GM12874 (cell line): ENCODE data around the gene ARMC2.

ENCODE experiments used
- TF ChIP-seq, protein P1 (sequence below): IDR thresholded peaks from 2 replicates; pipeline ENCODE4 v1.5.1; 2011; ENCODE audit warnings: low read depth, mild to moderate bottlenecking, control low read depth, low read length, moderate library complexity; ENCODE audit not compliant: insufficient read depth

Gene ARMC2

DNA sequence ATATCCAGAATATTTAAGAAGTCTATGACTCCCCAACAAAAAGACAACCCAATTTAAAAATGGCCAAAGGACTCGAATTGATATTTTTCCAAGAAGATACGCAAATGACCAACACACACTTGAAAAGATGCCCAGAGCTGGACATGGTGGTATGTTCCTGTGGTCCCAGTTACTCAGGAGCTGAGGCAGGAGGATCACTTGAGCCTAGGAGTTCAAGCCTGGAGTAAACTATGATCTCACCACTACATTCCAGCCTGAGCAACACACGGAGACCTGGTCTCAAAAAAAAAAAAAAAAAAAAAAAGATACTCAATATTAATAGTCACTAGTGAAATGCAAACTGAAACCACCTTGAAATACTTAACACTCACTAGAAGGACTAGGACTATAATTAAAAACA is 12.2 kb upstream of the ARMC2 start:
- TF ChIP-seq, protein P1, sequence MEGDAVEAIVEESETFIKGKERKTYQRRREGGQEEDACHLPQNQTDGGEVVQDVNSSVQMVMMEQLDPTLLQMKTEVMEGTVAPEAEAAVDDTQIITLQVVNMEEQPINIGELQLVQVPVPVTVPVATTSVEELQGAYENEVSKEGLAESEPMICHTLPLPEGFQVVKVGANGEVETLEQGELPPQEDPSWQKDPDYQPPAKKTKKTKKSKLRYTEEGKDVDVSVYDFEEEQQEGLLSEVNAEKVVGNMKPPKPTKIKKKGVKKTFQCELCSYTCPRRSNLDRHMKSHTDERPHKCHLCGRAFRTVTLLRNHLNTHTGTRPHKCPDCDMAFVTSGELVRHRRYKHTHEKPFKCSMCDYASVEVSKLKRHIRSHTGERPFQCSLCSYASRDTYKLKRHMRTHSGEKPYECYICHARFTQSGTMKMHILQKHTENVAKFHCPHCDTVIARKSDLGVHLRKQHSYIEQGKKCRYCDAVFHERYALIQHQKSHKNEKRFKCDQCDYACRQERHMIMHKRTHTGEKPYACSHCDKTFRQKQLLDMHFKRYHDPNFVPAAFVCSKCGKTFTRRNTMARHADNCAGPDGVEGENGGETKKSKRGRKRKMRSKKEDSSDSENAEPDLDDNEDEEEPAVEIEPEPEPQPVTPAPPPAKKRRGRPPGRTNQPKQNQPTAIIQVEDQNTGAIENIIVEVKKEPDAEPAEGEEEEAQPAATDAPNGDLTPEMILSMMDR = no peak

DNA sequence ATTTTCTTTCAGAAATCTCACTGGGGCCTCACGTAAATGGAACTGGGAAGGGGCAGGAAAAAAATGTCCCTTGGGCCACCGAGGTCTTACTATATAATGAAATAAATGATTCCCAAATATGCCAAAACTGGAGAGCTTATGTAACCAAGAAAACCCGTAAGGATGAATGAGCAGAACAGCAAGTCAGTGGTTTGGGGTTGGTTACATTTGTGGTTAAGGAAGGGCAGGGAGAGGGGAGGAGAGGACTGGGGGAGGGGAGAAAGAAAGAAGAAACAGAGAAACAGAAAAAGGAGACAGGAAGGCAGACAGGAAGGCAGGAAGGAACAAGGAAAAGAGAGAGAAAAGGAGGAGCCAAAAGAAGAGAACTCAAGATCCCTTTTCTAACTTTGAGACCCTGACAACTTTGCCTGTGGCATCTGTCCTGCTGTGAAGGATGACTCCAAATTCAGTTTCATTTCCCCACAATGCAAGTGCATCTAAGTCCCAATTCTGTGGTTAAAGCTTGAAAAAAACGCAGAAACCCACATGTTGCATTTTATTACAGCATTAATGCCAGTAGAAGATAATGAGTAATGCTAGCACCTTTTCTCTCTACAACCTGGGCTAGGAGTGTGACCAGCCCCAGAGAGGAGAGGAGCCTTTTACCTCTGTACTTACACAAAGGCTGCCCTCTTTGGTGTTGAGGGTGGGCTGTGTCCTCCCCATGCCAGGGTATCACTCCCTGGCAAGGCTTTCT is 10.8 kb upstream of the ARMC2 start:
- TF ChIP-seq, protein P1 = no peak

DNA sequence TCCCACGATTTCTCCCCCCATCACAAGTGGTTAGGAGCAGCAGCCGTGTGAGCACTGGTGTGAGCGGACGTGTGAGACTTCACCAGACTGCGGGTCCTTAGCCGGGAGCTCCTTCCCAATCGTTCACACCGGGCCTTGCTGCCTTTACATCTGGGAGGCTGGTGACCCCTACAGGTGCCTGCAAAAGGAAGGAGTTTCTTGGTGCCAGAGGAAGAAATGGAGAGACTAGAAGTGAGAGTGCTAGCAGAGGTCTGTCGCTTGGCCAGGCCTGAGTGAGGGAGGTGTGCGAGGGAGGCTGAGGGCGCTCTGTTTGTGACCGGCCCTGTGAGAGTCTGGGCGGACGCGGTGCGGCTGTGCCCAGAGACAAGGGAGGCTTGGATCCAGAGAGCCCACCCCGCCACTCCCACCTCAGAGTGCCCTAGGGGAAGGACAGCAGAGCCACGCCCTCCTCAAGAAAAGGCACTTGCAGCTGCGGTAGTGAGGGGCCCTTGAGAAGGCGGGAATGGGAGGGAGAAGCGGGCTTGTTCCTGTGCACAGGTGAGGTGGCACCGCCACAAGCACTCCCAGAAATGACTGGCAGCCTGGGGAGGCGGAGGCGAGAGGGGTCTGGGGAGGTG is 10.0 kb upstream of the ARMC2 start:
- TF ChIP-seq, protein P1 = no peak

DNA sequence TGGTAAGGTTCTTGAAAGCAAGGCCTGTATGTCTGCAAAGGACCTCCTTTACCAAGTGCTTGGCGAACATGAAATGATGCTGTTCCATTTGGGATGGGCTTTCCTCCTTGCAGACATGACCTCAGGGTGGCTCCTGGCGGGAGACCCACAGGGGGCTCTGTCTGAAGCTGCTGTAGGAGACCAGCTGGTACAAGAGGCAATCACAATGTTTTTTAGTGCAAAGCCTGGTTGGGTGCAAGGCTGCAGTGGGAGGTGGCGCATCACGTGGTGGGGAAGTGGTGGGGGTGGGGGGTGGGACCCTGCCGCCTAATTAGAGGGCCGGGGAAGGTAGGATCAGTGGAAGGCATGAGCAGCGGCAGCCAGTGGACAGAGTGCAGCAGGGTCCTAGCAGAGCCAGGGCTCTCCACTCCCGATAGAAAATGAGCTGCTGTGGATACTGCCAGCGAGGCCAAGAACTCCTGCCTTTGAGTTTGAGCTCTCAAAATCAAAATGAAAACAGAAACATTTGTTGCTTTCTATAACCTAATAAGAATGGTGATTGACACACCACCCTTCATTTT is 9.1 kb upstream of the ARMC2 start:
- TF ChIP-seq, protein P1 = no peak

DNA sequence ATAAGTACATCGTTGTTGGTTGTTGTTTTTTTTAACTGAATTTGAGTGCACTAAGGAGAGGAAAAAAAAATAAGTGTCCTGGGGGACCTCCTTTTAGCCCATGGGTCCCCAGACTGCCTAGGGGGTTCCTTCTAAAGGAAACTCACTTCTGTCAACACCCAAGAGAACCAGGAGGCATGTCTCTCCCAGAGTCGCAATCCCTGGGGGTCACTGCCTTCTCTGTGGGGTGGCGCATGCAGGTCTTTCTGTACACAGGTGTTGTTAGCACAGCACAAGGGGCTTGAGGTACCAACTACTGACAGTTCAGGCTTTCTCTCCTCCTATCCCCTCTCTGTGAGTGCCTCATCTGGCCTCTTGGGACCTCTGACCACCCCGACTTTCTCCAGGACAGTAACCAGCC is 7.3 kb upstream of the ARMC2 start:
- TF ChIP-seq, protein P1 = no peak

DNA sequence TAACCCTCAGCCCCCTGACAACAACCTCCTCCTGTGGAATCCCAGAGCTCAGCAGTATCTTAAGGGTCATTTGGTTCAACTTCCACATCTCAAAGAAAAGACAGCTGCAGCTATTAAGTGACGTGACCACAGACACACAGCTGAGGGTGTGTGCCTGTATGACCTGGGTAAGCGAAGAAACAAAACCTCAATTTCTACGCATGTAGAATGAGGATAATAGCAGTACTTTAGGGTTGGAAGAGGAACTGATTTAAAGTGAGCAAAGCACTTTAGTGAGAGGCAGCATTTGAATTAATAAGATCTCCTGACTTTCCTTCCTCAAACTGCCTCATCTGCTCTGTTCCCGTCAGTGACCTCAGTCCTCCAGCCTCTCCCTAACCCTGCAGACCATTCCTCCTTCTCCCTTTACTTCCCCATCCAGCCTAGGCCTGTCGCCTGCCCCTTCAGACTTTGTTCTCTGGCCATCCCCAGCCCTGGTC is 6.8 kb upstream of the ARMC2 start:
- TF ChIP-seq, protein P1 = no peak

DNA sequence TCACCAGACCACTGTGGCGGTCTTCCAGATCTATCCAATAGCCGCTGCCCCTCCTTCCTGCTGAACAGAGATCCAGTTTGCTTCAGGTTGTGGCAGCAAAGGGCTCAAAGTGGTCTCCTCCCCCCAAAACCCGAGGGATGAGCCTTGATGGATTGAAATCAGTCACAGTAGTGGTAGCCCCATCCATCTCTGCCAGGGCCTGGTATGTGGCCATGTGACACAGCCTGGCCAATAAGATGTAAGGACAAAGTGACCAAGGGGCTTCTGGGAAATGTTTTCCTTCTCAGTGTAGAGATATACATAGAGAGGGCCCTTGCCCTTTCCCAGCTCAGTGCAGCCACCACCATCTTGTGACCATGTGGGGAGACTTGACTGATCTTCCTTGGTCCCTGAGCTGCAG is 4.1 kb upstream of the ARMC2 start:
- TF ChIP-seq, protein P1 = no peak
